Activated naive CD4-positive, alpha-beta T cell treated with anti-CD3 and anti-CD28 coated beads, Interleukin-2, amount 50 U/mL, for 72 hours (primary cell): Measurements from ENCODE around the gene KRTAP4-9. TPM values are rescaled to one million over a fixed set of nuclear protein-coding genes. Genes with fewer than 3 reads are reported as not detected.
"Not testable (repeated sequence)": the region's sequence is repeated elsewhere in the genome, so short reads cannot be mapped to it uniquely, and the experiment has no call there.

Source experiments
- ATAC-seq, 2 donors: fragments of 150-1000 bp; cut with Tn5 transposase; 2 replicates each; pipeline ENCODE4 v1.10.0; 2021; ENCODE audit warnings: mild to moderate bottlenecking in 2 of 2, moderate library complexity in 2 of 2
- DNase-seq, 2 donors: peaks; one replicate each; pipeline ENCODE4 v3.0.0; 2021 to 2022; ENCODE audit warnings: low spot score in 2 of 2
- H3K27ac Mint-ChIP-seq, 2 donors: one replicate each; pipeline ENCODE4 v1.8.0; 2022; ENCODE audit warnings: mild to moderate bottlenecking in 2 of 2, mixed read lengths in 2 of 2
- H3K36me3 Mint-ChIP-seq, 2 donors: one replicate each; pipeline ENCODE4 v1.8.0; 2022; ENCODE audit warnings: mixed read lengths in 2 of 2
- H3K9me3 Mint-ChIP-seq, 2 donors: one replicate each; pipeline ENCODE4 v1.8.0; 2022; ENCODE audit warnings: mixed read lengths in 2 of 2
- total RNA-seq, 2 donors: library from RNA; stranded (reverse); gene quantifications; one replicate each; pipeline ENCODE4 v1.2.3, GENCODE V29; 2022

The KRTAP4-9 gene
- total RNA-seq, 2 donors from 2014 or later = not detected

- not testable (repeated sequence) for H3K27ac Mint-ChIP-seq, H3K36me3 Mint-ChIP-seq, H3K9me3 Mint-ChIP-seq, DNase-seq
- peak; percentile 66 to 84 for ATAC-seq
Measured at GRCh38 chr17:41083427-41083826, 21.8 kb upstream of the KRTAP4-9 start.

GRCh38 chr17:41084100-41084856 lies 20.9 kb upstream of the KRTAP4-9 start, which contains the start of gene KRTAP4-7:
TSS of gene KRTAP4-7 (plus strand) at chr17:41084150. CDS start at chr17:41084207, 57 bp downstream.
- not testable (repeated sequence) for DNase-seq, H3K36me3 Mint-ChIP-seq, H3K9me3 Mint-ChIP-seq, ATAC-seq
- H3K27ac Mint-ChIP-seq = peak within 1 kb of the TSS in 1 of 2 donors; percentile 30

DNA sequence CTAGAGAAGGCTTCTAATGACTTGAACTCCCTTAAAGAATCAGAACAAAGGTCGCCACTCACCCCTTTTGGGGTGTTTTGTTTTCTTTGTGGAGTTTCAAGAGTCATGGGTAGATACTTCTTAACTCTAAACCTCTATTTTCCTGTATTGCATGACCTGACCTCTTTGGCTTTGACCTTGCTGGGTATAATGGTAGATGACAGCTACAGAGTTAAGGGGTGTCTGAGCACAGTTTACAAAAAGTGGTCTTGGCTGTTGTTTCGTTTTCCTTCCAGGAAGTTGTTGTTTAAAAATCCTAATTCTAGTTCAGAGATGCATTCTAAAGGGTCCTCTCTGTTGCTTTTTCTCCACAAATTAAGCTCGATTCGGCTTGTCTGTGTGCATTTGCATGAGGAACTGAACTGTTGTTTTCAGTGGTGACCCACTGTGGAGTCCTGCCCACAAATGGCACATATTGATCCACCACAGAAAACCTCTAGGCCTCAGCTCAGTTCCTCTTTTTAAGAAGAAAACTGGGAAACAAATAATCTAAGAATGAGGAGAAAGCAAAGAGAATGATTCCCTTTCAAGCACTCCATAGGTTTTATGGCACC lies 16.3 kb upstream of the KRTAP4-9 start:
- not testable (repeated sequence) for H3K36me3 Mint-ChIP-seq, DNase-seq, H3K27ac Mint-ChIP-seq, ATAC-seq, H3K9me3 Mint-ChIP-seq

GRCh38 chr17:41096055-41096454 lies 9.1 kb upstream of the KRTAP4-9 start:
- Mint-ChIP-seq H3K36me3 (no peaks in the 10 kb centered on the region), H3K27ac (no peak overlapping the region), H3K9me3 (no peaks in the 10 kb centered on the region)
- DNase-seq = no peak
- no peak for ATAC-seq

GRCh38 chr17:41098042-41098441 lies 7.1 kb upstream of the KRTAP4-9 start, which contains the start of gene KRTAP4-8:
TSS of gene KRTAP4-8 (minus strand) at chr17:41098142. CDS start at chr17:41098084, 58 bp downstream.
- DNase-seq = no peak
- no peak for ATAC-seq
- no peaks in the 10 kb centered on the region for H3K9me3 Mint-ChIP-seq
- no peaks in the 10 kb centered on the region for H3K36me3 Mint-ChIP-seq
- peak within 1 kb of the TSS in 1 of 2 donors; percentile 85 for H3K27ac Mint-ChIP-seq

DNA sequence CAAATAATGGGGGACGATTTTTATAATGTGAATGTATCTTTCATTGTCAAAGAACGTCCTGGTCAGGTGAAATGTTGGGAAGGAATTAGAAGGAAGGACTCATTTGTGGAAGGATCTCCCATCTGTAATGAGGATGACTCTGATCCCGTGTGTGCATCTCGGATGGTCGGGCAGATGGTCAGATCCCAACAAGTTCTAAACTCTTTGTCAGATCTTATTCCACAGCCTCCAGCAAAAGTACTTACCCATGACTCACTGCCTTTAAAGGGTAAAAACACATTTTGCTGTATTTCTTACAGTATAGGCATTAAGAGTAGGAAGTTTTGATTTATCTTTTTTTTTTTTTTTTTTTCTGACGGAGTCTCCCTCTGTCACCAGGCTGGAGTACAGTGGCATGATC lies 6.7 kb upstream of the KRTAP4-9 start:
- no peaks in the 10 kb centered on the region for H3K9me3 Mint-ChIP-seq
- no peak overlapping the region for H3K27ac Mint-ChIP-seq
- no peak for ATAC-seq
- no peak for DNase-seq
- H3K36me3 Mint-ChIP-seq = no peaks in the 10 kb centered on the region

- H3K27ac Mint-ChIP-seq, H3K36me3 Mint-ChIP-seq, ATAC-seq, DNase-seq, H3K9me3 Mint-ChIP-seq: not testable (repeated sequence)
Measured at GRCh38 chr17:41099682-41100480, 5.3 kb upstream of the KRTAP4-9 start.

DNA sequence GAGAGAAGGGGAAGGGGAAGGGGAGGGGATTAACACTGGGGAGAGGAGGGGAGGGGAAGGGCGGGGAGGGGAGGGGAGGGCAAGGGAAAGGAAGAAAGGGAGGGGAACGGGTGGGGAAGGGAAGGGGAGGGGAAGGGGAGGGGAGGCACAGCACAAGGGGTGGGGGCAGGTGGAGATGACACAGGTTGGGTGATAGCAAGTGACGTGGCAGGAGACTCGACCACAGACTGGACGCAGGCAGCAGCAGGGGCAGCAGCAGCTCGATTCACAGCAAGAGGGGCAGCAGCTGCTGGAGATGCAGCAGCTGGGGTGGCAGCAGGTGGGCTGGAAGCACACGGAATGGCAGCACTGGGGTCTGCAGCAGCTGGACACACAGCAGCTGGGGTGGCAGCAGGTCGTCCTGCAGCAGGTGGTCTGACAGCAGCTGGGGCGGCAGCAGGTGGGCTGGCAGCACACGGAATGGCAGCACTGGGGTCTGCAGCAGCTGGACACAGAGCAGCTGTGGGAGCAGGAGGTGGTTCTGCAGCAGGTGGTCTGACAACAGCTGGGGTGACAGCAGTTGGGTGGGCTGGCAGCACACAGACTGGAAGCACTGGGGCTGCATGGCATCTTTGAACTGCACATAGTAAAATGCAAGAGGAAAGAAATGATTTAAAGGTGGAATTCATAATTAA lies 3.5 kb upstream of the KRTAP4-9 start, which contains the start of gene KRTAP4-16:
TSS of gene KRTAP4-16 (minus strand) at position 624 of the 674 bp plus-strand sequence. CDS start at position 624, 0 bp downstream.
- Mint-ChIP-seq H3K9me3 (no peaks in the 10 kb centered on the region), H3K36me3 (no peaks in the 10 kb centered on the region), H3K27ac (no peak within 1 kb of the TSS)
- DNase-seq (no peak), ATAC-seq (no peak)

- Mint-ChIP-seq H3K27ac (no peak overlapping the region), H3K36me3 (no peaks in the 10 kb centered on the region), H3K9me3 (peaks cover 0 to 5% of the 10 kb centered on the region in 2 donors)
- ATAC-seq (no peak), DNase-seq (no peak)
Measured at GRCh38 chr17:41103896-41104295, 1.3 kb upstream of the KRTAP4-9 start.

GRCh38 chr17:41104386-41105038 lies 677 bp upstream of the KRTAP4-9 start:
- H3K9me3 Mint-ChIP-seq, DNase-seq, H3K27ac Mint-ChIP-seq, H3K36me3 Mint-ChIP-seq: not testable (repeated sequence)
- ATAC-seq = peak; percentile 51 to 89

- ATAC-seq = no peak
- Mint-ChIP-seq H3K36me3 (peaks cover 0 to 9% of the 10 kb centered on the region in 2 donors), H3K27ac (no peak overlapping the region), H3K9me3 (peaks cover 4 to 12% of the 10 kb centered on the region in 2 donors)
- no peak for DNase-seq
Measured at GRCh38 chr17:41107941-41108450, 2.8 kb downstream of the KRTAP4-9 start.

GRCh38 chr17:41108728-41109386 lies 3.7 kb downstream of the KRTAP4-9 start:
- not testable (repeated sequence) for H3K27ac Mint-ChIP-seq, H3K36me3 Mint-ChIP-seq, DNase-seq, ATAC-seq
- peaks cover 4 to 12% of the 10 kb centered on the region in 2 donors for H3K9me3 Mint-ChIP-seq

DNA sequence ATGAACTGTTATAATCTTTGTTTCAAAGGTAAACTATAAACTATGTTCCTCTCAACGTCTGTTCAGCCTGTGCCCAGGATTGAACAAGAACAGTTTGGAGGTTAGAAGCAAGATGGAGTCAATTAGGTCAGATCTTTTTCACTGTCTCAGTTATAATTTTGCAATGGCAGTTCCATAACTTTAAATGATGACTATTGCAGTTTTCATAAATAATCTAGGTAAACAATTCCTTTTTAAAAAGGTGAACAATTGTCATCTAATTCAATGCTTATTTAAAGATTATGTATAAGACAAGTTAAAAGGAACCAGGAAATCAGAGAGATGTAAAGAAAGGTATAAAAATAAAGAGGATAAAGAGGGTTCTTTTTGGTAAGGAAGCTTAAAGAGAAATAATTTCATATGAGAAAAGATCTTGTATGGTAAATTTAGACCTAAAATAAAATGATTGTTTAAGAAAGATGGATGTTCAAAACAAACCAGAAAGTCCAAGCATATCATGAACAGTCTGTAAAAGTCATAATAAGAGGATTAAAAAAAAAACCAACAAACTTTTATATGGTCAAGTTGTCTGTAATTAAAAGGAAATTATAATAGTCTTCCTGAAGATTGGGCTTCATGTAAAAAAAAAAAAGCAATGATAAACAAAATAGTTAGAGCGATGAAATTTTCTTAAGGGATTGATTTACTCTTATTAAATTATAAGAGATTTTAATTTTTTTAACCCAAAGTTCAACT lies 6.1 kb downstream of the KRTAP4-9 start:
- Mint-ChIP-seq H3K9me3 (peaks cover 4 to 12% of the 10 kb centered on the region in 2 donors), H3K36me3 (peaks cover 0 to 9% of the 10 kb centered on the region in 2 donors), H3K27ac (no peak overlapping the region)
- no peak for DNase-seq
- no peak for ATAC-seq

GRCh38 chr17:41116297-41116696 lies 11.1 kb downstream of the KRTAP4-9 start:
- ATAC-seq = no peak
- no peak overlapping the region for H3K27ac Mint-ChIP-seq
- no peak for DNase-seq
- peaks cover 4 to 6% of the 10 kb centered on the region in 2 donors for H3K9me3 Mint-ChIP-seq
- H3K36me3 Mint-ChIP-seq = peaks cover 0 to 8% of the 10 kb centered on the region in 2 donors
